ENCODE measurements around the gene TAS1R2.
"Not testable (repeated sequence)": the region's sequence is repeated elsewhere in the genome, so short reads cannot be mapped to it uniquely, and the experiment has no call there.

The TAS1R2 gene

DNA sequence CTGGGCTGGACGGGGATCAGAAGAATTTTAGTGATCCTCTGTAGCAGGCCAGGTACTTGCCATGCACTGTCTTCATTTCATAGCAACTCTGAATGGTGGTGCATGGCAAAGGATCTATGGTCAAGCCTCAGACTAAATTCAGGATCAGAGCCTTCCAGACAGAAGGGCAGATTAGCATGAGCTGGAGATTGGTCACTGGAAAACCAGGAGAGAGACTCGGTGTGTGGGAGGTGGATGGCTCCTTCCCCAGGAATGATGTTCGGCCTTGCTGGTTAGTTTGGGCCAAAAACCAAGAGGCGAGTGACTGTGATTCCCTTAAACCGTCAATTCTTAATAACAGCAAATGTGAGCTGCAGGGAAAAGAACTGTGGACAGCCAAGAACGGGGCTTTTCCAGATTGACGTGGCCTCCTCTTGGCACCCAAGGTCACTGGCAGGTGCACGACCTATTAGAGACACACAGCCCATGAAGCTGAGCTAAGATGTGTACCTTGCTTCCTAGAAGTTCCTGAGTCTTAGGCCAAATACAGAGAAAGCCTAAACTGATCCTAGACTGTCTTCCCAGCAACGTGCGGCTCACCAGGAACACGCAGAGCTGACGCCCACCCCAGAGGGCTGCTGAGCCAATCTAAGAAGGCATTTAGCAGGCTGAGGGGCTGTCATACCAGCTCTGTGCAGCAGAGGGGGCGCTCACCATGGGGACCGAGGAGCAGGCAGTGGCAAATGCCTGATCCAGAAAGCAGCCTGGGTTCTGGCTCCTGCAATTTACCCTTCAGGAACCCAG is 24.4 kb upstream of the TAS1R2 start:
- DNase-seq (ENCODE audit: low read depth in 2 of 2), result peak; percentile 52 to 78

DNA sequence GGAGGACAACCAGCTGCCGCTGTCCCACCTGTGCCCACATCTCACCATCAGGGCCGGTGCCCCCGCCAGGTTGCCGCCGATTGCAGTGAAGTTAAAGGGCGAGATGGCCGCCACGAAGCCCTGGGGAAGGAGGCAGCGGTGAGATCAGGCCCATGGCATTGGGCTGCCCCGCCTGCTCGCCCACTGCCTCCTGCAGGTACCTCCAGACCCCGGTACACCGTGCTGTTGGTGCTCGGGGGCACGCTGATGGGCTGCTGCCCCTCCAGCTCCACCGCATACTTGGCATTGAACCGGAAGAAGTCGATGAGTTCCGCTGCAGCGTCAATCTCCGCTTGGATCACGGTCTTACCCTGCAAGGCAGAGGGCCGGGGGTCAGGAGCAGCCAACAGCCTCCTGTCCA is 23.6 kb upstream of the TAS1R2 start:
- DNase-seq (ENCODE audit: low read depth in 2 of 2), result no peak

- DNase-seq (ENCODE audit: low read depth in 2 of 2), result no peak
These were observed 23.0 kb upstream of the TAS1R2 start for GRCh38 chr1:18882486-18882885.

GRCh38 chr1:18881642-18882431 is 22.4 kb upstream of the TAS1R2 start:
- DNase-seq (ENCODE audit: low read depth in 2 of 2), result no peak

- no peak for DNase-seq (ENCODE audit: low read depth in 2 of 2)
These were observed 21.7 kb upstream of the TAS1R2 start for GRCh38 chr1:18881164-18881563.

DNA sequence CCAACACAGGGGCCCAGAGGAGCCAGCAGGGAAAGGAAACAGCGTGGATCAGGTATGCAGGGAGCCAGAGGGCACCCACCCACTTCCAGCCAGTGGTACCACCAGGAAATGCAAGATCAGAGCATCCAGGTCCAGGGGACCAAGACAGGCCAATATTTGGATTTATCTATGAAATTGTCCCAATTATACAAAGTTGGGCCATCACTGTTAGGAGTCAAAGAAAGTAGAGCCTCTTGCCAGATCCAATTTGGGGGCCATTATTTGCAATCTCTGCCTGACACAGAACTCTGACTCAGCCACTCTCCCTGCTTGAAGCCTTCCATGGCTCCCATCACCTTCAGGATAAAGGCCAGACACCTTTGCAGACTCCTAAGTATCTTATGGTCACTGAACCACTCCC is 21.1 kb upstream of the TAS1R2 start:
- DNase-seq (ENCODE audit: low read depth in 2 of 2), result no peak

DNA sequence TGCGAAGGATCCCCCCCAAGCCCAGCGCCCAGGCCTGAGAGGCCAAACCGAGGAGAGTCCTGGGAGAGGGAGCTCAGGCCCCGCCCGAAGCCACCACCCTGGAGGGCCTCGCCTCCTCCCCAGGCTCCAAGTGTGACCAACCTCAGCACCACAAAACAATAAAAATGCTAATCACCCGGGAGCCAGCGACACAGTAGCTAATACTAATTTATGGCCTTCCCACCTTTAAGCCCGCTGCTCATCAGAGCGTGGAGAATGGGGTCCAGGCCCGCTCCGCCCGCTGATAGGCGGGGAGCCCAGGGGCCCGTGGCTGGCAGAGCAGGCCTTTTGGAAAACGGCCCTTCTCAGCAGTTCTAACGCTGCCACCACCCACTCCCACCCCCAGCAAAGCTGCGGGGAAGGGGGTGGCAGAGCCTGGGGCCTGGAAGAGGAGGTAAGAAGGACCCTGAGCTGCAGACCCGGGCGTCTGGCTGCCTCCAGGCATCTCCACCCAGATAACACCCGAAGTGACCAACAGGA is 20.4 kb upstream of the TAS1R2 start:
- no peak for DNase-seq (ENCODE audit: low read depth in 2 of 2)

DNA sequence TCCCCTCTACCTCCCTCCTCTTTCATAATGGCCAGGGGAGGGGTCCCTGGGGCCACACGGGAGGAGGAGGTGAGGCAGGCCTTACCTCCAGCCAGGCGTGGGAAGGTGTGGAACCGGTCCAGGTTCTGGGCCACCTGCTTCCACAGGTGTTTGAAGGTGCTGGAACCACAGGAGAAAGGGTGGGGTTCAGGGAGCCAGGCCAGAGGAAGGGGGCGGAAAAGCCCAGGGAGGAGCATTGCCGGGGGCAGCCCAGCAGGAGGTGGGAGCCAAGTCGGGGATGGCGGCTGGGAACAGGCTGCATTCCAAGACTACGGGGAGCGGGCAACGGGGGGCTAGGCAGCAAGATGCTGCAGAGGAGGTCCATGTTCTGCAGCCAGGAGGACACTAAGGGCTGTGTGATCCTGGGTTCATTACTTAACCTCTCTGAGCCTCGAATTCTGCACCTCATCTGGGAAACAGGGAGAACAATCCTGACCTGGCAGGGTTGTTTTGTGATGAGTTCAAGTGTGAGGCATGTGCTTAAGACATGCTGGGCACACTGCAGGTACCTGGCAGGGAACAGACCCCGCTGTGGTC is 19.8 kb upstream of the TAS1R2 start:
- no peak for DNase-seq (ENCODE audit: low read depth in 2 of 2)

- no peak for DNase-seq (ENCODE audit: low read depth in 2 of 2)
These were observed 19.2 kb upstream of the TAS1R2 start for GRCh38 chr1:18878538-18879214.

DNA sequence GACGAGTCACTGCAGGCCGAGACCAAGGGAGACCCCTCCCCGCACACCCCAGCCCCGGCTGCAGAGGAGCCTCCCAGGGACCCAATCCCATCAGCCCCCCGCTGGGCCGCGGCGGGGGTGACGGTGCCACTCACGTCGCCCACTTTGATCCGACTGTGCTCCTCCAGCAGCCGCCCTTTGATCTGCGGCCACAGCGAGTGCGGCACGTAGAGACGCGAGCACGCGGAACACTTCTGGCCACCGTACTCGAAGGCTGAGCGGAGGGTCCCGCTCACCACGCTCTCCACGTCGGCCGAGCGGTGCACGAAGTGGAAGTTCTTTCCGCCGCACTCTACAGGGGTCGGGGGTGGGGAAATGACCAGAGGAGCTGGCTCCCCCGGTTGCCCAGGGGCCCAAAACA is 17.8 kb upstream of the TAS1R2 start:
- DNase-seq (ENCODE audit: low read depth in 2 of 2), result no peak

DNA sequence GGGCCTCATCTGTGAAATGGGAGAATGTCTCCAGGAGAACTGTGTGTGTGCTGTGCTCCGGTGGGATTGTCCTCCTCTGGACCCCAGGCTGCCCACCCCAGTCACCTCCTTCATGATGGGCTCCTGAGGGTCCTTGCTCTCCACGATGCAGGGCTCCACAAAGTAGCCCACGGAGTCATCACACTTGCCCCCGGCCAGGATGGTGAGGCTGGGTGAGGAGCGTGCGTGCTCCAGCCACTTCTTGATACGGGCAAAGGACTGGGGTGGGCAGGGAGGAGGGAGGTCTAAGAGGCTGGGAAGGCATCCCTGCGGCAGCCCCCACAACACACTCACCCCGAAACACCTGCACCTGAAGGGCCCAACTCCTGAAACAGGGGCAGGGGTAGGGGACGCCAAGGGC is 16.8 kb upstream of the TAS1R2 start:
- DNase-seq (ENCODE audit: low read depth in 2 of 2), result no peak

DNA sequence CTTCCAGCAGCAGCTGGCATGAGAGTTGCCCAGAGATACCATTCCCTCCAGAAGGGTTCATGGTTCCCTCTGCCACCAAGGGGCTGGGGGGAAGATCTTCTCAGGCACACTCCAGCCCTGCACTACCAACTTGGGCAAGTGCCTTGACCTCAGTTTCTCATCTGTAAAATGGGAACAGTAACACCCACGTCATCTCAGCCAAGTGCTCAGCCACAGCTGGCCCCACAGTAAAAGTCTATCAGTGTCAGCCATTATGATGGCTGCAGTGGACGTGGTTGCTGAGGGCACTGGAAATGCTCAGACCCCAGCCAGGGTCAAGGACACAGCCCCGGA is 16.3 kb upstream of the TAS1R2 start:
- no peak for DNase-seq (ENCODE audit: low read depth in 2 of 2)

- peak; percentile 43 to 78 for DNase-seq (ENCODE audit: low read depth in 2 of 2)
These were observed 15.8 kb upstream of the TAS1R2 start for GRCh38 chr1:18875107-18875795.

DNA sequence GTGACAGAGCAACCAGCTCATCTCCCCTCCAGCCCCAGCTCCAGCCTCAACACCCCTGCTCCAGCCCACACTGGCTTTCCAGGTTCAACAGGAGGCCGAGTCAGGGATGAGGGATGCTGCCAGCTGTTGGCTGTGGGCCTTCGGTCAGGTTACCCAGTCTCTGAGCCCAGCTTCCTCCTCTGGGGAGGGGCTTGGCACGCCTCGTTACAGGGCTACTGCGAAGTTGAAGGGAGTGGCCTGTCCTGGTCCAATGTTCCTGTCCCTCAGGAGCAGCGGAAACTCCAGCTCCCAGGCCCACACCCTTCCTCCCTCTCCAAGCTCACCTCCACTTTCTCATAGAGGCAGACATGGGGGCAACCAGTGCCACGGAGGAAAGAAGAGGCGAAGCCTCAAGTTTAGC is 15.1 kb upstream of the TAS1R2 start:
- DNase-seq (ENCODE audit: low read depth in 2 of 2), result no peak

- DNase-seq (ENCODE audit: low read depth in 2 of 2), result no peak
These were observed 14.6 kb upstream of the TAS1R2 start for GRCh38 chr1:18874036-18874435.

GRCh38 chr1:18872071-18872611 is 12.7 kb upstream of the TAS1R2 start:
- DNase-seq (ENCODE audit: low read depth in 2 of 2), result no peak

GRCh38 chr1:18871401-18872070 is 12.1 kb upstream of the TAS1R2 start:
- DNase-seq (ENCODE audit: low read depth in 2 of 2), result no peak

GRCh38 chr1:18870957-18871356 is 11.5 kb upstream of the TAS1R2 start:
- no peak for DNase-seq (ENCODE audit: low read depth in 2 of 2)

- not testable (repeated sequence) for DNase-seq (ENCODE audit: low read depth in 2 of 2)
These were observed 11.1 kb upstream of the TAS1R2 start for GRCh38 chr1:18870595-18870865.

DNA sequence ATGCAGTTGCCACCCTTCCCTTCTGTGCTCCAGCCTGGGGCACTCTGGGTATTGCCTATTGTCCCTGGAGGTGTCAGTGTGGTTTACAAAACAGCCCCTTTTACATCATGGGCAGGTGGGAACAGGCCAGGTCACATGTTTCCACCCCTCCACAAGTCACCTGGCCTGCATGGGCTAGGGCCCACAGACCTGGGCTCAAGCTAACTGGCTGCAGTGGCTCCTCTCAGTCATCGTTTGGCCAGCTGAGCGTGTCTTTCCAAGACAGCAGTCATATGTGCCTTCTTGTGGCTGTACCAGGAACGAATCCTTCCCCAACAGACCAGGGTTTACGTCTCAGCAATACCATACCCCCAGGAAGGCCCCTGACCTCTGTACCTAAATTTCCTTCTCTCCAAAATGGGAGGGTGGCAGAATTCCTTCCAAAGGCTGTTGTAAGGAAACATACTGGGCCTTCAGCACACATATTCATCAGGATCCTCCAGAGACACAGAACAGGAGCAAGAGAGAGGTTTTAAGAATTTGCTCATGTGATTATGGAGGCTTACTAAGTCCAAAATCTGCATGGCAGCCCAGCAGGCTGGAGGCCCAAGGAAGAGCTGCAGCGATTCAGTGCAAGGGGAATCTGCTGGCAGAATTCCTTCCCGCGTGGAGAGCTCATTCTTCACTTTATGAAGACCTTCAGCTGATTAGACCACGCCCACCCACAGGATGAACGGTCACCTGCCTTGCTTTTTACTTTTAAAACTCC is 10.6 kb upstream of the TAS1R2 start:
- DNase-seq (ENCODE audit: low read depth in 2 of 2), result no peak

Measured in stimulated activated CD4-positive, alpha-beta T cell treated with anti-CD3 and anti-CD28 coated beads, Interleukin-12 subunit alpha, Interleukin-12 subunit beta, amount 100 ng/mL, for 24 hours (primary cell).